ENCODE results near the gene NTRK3. TPM values are rescaled to one million over a fixed set of nuclear protein-coding genes. Genes with fewer than 3 reads are reported as not detected.

Gene NTRK3
- total RNA-seq, 1 donor from 2014 or later: not detected

DNA sequence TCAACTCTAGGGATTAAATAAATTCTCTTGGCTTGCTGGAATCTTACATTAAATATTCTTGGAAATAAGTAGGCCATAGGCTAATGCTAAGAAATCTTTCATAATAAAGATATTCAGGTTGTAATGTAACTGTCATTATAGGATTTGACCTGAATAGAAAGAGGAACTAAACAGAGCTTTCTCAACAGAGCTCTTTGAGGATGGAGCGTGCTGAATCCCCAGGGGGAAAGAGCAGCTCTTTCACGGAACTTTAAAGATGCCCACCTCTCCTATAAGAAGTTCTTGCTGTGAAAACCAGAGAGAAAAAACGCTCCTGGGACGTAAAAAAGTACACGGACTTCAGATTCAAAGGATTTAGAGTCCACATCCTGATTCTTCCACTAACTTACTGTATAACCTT is 77.9 kb downstream of the NTRK3 start:
- CTCF ChIA-PET: no interaction called here
- H3K4me3 Mint-ChIP-seq: peak overlapping the region; percentile 28
- no peak for DNase-seq

DNA sequence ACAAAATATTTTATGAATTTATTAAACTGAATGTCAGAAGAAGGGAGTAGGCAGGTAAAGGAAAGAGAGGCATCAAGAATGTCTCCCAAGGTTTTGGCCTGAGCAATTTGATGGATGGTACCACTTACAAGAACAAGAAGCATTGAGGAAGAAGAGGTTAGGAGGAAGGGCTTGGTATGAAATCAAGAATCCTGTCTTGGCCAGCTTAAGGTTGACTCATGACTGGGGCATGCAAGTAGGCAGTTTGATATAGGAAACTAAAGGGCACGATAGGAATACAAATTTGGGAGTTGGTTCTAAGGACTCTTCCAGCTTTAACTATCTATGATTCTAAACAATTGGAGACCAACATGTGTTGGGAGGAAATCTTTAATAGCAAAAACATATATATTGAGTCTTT is 79.1 kb downstream of the NTRK3 start:
- Mint-ChIP-seq H3K4me3 (no peak overlapping the region), H3K27me3 (peaks cover 1% of the 10 kb centered on the region), H3K4me1 (peaks cover 19% of the 10 kb centered on the region), H3K36me3 (ENCODE audit: low read depth) (no peaks in the 10 kb centered on the region), H3K9me3 (no peaks in the 10 kb centered on the region), H3K27ac (no peak overlapping the region)
- intact Hi-C loops (cut with micrococcal nuclease): no loop called here
- POLR2A ChIA-PET: no interaction called here
- no peak for DNase-seq
- no peak for TF ChIP-seq CTCF (IDR thresholded peaks at IDR 0.05)
- CTCF ChIA-PET: no interaction called here
- no peak for ATAC-seq (ENCODE audit: low read depth)

More for the DNA sequence above, 77.9 kb downstream of the NTRK3 start:
- Mint-ChIP-seq H3K9me3 (no peaks in the 10 kb centered on the region), H3K27me3 (no peaks in the 10 kb centered on the region), H3K4me1 (peaks cover 19% of the 10 kb centered on the region), H3K27ac (peak overlapping the region; percentile 8), H3K36me3 (ENCODE audit: low read depth) (no peaks in the 10 kb centered on the region)
- POLR2A ChIA-PET: no interaction called here
- no peak for TF ChIP-seq CTCF (IDR thresholded peaks at IDR 0.05)
- ATAC-seq (ENCODE audit: low read depth): peak; percentile 60
- intact Hi-C loops (cut with micrococcal nuclease): no loop called here

DNA sequence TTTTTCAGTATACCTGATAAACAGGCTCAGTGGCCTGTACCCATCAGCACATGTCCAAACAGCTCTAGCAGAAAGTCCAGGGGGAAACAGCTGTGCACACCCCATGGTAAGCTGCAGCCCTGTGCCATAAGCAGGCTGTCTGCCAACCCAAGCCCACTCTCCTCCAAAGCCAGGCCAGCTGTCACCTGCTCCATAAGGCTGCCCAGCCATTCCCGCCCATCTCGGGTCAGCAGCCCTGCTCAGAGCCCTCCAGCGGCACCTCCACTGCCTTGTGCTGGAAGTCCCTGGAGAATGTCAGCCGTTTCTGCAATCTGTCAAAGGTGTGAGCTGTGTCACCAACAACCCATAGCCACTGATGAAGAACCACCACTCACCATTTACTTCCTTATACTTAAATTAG is 82.0 kb downstream of the NTRK3 start:
- Mint-ChIP-seq H3K4me3 (no peak overlapping the region), H3K9me3 (no peaks in the 10 kb centered on the region), H3K4me1 (peaks cover 16% of the 10 kb centered on the region), H3K36me3 (ENCODE audit: low read depth) (no peaks in the 10 kb centered on the region), H3K27me3 (peaks cover 1% of the 10 kb centered on the region), H3K27ac (no peak overlapping the region)
- CTCF ChIA-PET: no interaction called here
- TF ChIP-seq CTCF (IDR thresholded peaks at IDR 0.05): no peak
- intact Hi-C loops (cut with micrococcal nuclease): no loop called here
- ATAC-seq (ENCODE audit: low read depth): no peak
- DNase-seq: no peak
- POLR2A ChIA-PET: no interaction called here

- H3K4me3 Mint-ChIP-seq: no peak overlapping the region
- DNase-seq (no peak), ATAC-seq (ENCODE audit: low read depth) (peak; percentile 31)
- H3K9me3 Mint-ChIP-seq: no peaks in the 10 kb centered on the region
- H3K27ac Mint-ChIP-seq: no peak overlapping the region
- intact Hi-C loops (cut with micrococcal nuclease): no loop called here
- POLR2A ChIA-PET: no interaction called here
- H3K4me1 Mint-ChIP-seq: no peaks in the 10 kb centered on the region
- TF ChIP-seq CTCF (IDR thresholded peaks at IDR 0.05): no peak
- peaks cover 13% of the 10 kb centered on the region for H3K27me3 Mint-ChIP-seq
- H3K36me3 Mint-ChIP-seq (ENCODE audit: low read depth): no peaks in the 10 kb centered on the region
- CTCF ChIA-PET: no interaction called here
Measured at GRCh38 chr15:88166082-88166993, 90.2 kb downstream of the NTRK3 start.

GRCh38 chr15:88161636-88162035 is 94.9 kb downstream of the NTRK3 start:
- Mint-ChIP-seq H3K27me3 (peaks cover 11% of the 10 kb centered on the region), H3K4me3 (no peak overlapping the region), H3K36me3 (ENCODE audit: low read depth) (no peaks in the 10 kb centered on the region), H3K27ac (no peak overlapping the region), H3K9me3 (no peaks in the 10 kb centered on the region), H3K4me1 (no peaks in the 10 kb centered on the region)
- intact Hi-C loops (cut with micrococcal nuclease): no loop called here
- CTCF ChIA-PET: no interaction called here
- no peak for TF ChIP-seq CTCF (IDR thresholded peaks at IDR 0.05)
- no peak for DNase-seq
- POLR2A ChIA-PET: no interaction called here
- no peak for ATAC-seq (ENCODE audit: low read depth)

All from activated B cell treated with CpG ODN at 0.5 μM for 24 hours (primary cell).